Gastroesophageal sphincter (tissue), 4 donors: Measurements from ENCODE around the gene HBG2. TPM values are rescaled to one million over a fixed set of nuclear protein-coding genes. Genes with fewer than 3 reads are reported as not detected.

ENCODE experiments used
- ATAC-seq: fragments of 150-250 bp; one replicate; pipeline ENCODE4 v1.9.1; 2016; ENCODE audit warnings: mild to moderate bottlenecking, moderate library complexity
- H3K27ac ChIP-seq, 4 donors: fragments of 200-600 bp; sonication (generic) in 3 of 4; 1 replicate in 3 of 4; 2 replicates in 1 of 4; pipeline ENCODE4 v1.5.1; 2016 to 2019
- H3K27me3 ChIP-seq: fragments of 200-600 bp; sonication (generic); one replicate; pipeline ENCODE4 v1.5.1; 2019
- H3K36me3 ChIP-seq, 2 donors: fragments of 200-600 bp; sonication (generic); one replicate each; pipeline ENCODE4 v1.5.1; 2019; ENCODE audit warnings: control low read depth in 1 of 2
- H3K4me1 ChIP-seq, 3 donors: fragments of 200-600 bp; sonication (generic); 1 replicate in 2 of 3; 2 replicates in 1 of 3; pipeline ENCODE4 v1.5.1; 2016 to 2019; ENCODE audit warnings: control low read depth in 2 of 3
- H3K4me3 ChIP-seq, 2 donors: fragments of 200-600 bp; sonication (generic); one replicate each; pipeline ENCODE4 v1.5.1; 2019; ENCODE audit warnings: mild to moderate bottlenecking in 1 of 2, moderate library complexity in 1 of 2
- H3K9me3 ChIP-seq, 3 donors: fragments of 200-600 bp; sonication (generic); one replicate each; pipeline ENCODE4 v1.5.1; 2017 to 2019; ENCODE audit warnings: control low read depth in 2 of 3
- EP300 ChIP-seq: sonication (generic); formaldehyde crosslinking; IDR thresholded peaks from one replicate; pipeline ENCODE4 v1.6.1; 2017; ENCODE audit warnings: antibody characterized with exemption, mild to moderate bottlenecking
- POLR2A ChIP-seq, 2 donors: fragments of 450-650 bp; IDR thresholded peaks; one replicate each; pipeline ENCODE4 v1.6.1; 2017; ENCODE audit warnings: antibody characterized with exemption in 2 of 2, mild to moderate bottlenecking in 2 of 2, moderate library complexity in 1 of 2
- POLR2AphosphoS5 ChIP-seq: sonication (generic); formaldehyde crosslinking; IDR thresholded peaks from one replicate; pipeline ENCODE4 v1.6.1; 2017; ENCODE audit warnings: antibody characterized with exemption
- WGBS, 2 donors: methylation state at CpG; one replicate each; pipeline ENCODE4 v1.1.5; 2018; ENCODE audit warnings: low coverage in 1 of 2; 5-methylcytosine and 5-hydroxymethylcytosine counted together
- total RNA-seq, 4 donors: library from RNA; depleted of rRNA; stranded (reverse); fragments of >200 nt; gene quantifications; one replicate each; pipeline ENCODE4 v1.1.0, GENCODE V29; 2016
- TF ChIP-seq, protein P1 (sequence below), 4 experiments: fragments of 200-600 bp in 2 of 4; fragments of 450-650 bp in 2 of 4; sonication (generic) in 1 of 4; IDR thresholded peaks; one replicate each; pipeline ENCODE4 v1.5.1; 2017 to 2019; ENCODE audit warnings: antibody characterized with exemption in 4 of 4, mild to moderate bottlenecking in 2 of 4, moderate library complexity in 2 of 4

The HBG2 gene
- total RNA-seq, 4 donors from 2014 or later: not detected

DNA sequence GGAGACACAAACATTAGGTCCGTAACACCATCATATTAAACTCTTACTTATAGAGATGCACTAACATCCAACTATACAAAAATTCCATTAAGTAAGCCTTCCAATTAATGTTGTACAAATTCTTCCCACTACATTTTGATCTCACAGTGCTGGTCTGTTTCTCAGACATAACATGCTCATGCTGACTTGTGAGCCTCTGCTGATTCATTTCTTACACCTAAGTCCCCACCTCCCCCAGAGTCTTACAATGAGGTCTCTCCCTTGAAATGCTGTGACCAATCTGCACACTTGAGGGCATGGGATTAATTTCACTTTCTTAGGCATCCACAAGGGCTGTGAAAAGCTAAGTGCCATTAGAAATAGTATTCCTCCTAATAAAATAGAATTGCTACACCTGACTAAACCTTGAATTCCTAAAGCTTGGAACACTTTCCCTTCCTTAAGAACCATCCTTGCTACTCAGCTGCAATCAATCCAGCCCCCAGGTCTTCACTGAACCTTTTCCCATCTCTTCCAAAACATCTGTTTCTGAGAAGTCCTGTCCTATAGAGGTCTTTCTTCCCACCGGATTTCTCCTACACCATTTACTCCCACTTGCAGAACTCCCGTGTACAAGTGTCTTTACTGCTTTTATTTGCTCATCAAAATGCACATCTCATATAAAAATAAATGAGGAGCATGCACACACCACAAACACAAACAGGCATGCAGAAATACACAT is 6.9 kb downstream of the HBG2 start:
- TF ChIP-seq, protein P1, sequence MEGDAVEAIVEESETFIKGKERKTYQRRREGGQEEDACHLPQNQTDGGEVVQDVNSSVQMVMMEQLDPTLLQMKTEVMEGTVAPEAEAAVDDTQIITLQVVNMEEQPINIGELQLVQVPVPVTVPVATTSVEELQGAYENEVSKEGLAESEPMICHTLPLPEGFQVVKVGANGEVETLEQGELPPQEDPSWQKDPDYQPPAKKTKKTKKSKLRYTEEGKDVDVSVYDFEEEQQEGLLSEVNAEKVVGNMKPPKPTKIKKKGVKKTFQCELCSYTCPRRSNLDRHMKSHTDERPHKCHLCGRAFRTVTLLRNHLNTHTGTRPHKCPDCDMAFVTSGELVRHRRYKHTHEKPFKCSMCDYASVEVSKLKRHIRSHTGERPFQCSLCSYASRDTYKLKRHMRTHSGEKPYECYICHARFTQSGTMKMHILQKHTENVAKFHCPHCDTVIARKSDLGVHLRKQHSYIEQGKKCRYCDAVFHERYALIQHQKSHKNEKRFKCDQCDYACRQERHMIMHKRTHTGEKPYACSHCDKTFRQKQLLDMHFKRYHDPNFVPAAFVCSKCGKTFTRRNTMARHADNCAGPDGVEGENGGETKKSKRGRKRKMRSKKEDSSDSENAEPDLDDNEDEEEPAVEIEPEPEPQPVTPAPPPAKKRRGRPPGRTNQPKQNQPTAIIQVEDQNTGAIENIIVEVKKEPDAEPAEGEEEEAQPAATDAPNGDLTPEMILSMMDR (IDR thresholded peaks at IDR 0.05): no peak
- 81 to 92% methylated on average over 3 of the region's 3 CpGs for WGBS, 2 donors

DNA sequence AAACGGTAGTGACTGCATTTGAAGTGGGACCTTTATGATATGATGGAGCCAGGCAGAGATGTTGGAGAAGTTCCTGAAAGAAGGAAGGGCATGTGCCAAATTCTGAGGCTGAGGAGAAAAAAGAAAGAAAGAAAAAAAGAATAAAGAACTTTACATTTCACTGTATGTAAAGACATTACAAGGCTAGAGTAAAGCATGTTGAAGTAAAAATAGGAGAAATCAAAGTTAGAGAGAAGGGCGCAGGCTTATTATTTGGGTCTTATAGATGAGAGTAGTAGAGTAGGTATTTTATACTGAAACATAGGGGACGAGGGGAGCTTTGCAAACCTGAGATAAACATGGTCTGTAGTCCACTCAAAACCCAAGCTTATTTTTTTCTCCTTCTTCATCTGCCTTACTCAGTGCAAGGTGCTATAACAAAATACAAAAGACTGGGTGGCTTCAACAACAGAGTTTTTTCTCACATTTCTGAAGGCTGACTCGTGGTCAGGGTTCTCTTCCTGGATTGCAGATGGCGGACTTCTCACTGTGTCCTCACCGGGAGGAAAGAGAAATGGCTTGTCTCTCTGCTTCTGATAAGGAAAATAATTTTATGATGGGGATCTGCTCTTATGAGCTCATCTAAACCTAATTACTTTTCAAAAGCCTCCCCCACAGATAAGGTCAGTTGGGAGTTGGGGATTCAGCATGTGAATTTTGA is 7.7 kb downstream of the HBG2 start:
- WGBS, 2 donors: 63 to 84% methylated on average over 3 to 6 of the region's 6 CpGs
- Histone ChIP-seq H3K9me3 (no peaks in the 10 kb centered on the region), H3K4me3 (no peak overlapping the region), H3K4me1 (no peaks in the 10 kb centered on the region), H3K27ac (no peak overlapping the region), H3K27me3 (peaks cover 6% of the 10 kb centered on the region), H3K36me3 (no peaks in the 10 kb centered on the region)
- no peak for TF ChIP-seq POLR2AphosphoS5
- TF ChIP-seq EP300: no peak
- TF ChIP-seq, protein P1 (IDR thresholded peaks at IDR 0.05): no peak
- TF ChIP-seq POLR2A (IDR thresholded peaks at IDR 0.05): no peak
- ATAC-seq: no peak

More for the DNA sequence above, 6.9 kb downstream of the HBG2 start:
- ATAC-seq: no peak
- H3K36me3 ChIP-seq: no peaks in the 10 kb centered on the region
- no peak overlapping the region for H3K27ac ChIP-seq
- H3K4me1 ChIP-seq: no peaks in the 10 kb centered on the region
- H3K4me3 ChIP-seq: no peak overlapping the region
- peaks cover 6% of the 10 kb centered on the region for H3K27me3 ChIP-seq
- no peaks in the 10 kb centered on the region for H3K9me3 ChIP-seq

DNA sequence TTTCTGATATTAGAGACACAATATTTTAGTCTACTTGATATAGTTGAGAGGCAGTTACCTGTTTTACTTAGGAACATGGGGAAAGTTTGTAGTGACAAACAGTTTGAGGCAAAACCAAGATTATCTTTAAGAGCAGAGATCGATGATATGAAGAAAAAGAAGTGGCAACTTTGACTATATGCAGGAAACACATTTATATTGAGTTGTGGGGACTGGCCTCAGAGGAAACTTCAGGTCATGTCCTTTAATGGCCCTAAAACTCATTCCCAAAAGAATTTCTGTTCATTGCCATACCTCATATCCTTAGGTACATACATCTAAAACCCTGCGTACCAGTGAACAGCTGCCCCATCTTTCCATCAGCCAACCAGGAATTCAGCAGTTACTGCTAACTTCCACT is 9.4 kb downstream of the HBG2 start:
- Histone ChIP-seq H3K27ac (no peak overlapping the region), H3K4me3 (no peak overlapping the region), H3K27me3 (peaks cover 6% of the 10 kb centered on the region), H3K36me3 (no peaks in the 10 kb centered on the region), H3K9me3 (no peaks in the 10 kb centered on the region), H3K4me1 (no peaks in the 10 kb centered on the region)
- no peak for ATAC-seq
- 70 to 100% methylated on average over 1 to 2 of the region's 2 CpGs for WGBS, 2 donors
- no peak for TF ChIP-seq EP300
- TF ChIP-seq POLR2A (IDR thresholded peaks at IDR 0.05): no peak

DNA sequence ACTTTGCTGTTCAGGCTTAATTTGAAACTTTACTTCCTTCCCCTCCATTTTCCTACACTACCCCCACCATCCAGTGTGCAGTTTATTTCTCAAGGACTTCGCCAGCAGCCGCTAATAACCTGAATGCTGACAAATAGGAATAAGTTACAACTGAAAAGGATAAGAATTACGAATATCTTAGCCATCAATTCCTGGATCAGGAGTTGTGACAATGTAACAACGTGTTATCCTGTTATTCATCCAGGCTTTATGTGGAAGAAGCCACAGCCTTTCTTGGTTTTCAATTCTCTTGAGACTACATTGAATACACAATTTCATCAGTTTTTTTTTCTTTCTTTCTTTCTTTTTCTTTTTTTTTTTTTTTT is 10.8 kb downstream of the HBG2 start:
- no peaks in the 10 kb centered on the region for H3K36me3 ChIP-seq
- H3K27ac ChIP-seq: no peak overlapping the region
- WGBS, 2 donors: 60 to 76% methylated on average over 2 to 4 of the region's 4 CpGs
- peaks cover 6% of the 10 kb centered on the region for H3K27me3 ChIP-seq
- H3K4me1 ChIP-seq: no peaks in the 10 kb centered on the region
- TF ChIP-seq POLR2AphosphoS5: no peak
- TF ChIP-seq, protein P1 (IDR thresholded peaks at IDR 0.05): no peak
- TF ChIP-seq EP300: no peak
- no peak for TF ChIP-seq POLR2A (IDR thresholded peaks at IDR 0.05)
- no peak for ATAC-seq
- no peak overlapping the region for H3K4me3 ChIP-seq
- no peaks in the 10 kb centered on the region for H3K9me3 ChIP-seq

DNA sequence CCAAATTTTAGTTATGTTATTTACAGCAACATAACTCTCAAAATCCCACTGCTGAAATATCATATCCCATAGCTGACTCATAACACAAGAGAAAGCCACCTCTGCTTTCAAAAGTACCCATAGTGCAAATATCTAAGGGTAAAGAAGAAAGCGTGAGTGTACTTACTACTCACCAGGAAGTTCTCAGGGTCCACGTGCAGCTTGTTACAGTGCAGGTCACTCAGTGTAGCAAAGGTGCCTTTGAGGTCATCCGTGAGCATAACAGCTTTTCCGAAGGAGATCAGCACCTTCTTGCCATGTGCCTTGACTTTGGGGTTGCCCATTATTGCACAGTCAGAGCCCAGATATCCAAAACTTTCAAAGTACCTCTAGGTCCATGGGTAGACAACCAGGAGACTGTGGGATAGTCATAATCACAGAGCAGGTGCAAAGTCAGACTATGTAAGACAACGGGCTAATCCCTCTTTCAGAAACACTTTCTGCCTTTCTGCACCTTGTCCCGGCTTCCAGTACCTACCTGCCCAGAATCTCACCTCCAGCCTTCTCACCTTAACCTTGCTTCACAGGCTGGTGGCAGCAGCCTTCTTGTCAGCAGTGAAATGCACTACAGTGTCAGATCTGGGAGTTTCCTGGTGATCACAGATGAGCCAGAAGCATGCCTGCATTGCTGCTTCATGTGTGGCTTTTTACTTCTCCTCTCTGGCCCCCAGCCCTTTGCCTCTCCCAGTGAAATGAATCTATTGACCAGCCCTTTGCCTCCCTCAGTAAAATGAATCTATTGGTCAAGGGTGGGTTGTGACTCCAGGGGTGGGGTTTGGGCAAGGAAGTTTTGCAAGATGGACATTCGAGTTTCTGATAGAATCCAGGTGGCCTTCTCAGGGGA is 11.4 kb downstream of the HBG2 start:
- ATAC-seq: no peak
- 49 to 64% methylated on average over 4 to 5 of the region's 7 CpGs for WGBS, 2 donors
- H3K9me3 ChIP-seq: no peaks in the 10 kb centered on the region
- H3K4me3 ChIP-seq: no peak overlapping the region
- H3K27me3 ChIP-seq: peaks cover 6% of the 10 kb centered on the region
- no peaks in the 10 kb centered on the region for H3K36me3 ChIP-seq
- H3K4me1 ChIP-seq: no peaks in the 10 kb centered on the region
- no peak overlapping the region for H3K27ac ChIP-seq
- no peak for TF ChIP-seq POLR2A (IDR thresholded peaks at IDR 0.05)
- TF ChIP-seq POLR2AphosphoS5: no peak
- TF ChIP-seq, protein P1 (IDR thresholded peaks at IDR 0.05): no peak
- no peak for TF ChIP-seq EP300
